HepG2 (cell line): ENCODE measurements around the gene HSPA1L. TPM values are rescaled to one million over a fixed set of nuclear protein-coding genes. Genes with fewer than 3 reads are reported as not detected.

Experiments used
- ASH2L ChIP-seq: fragments of 300-600, 200-600 bp; sonication (generic); IDR thresholded peaks from 2 replicates; pipeline ENCODE4 v1.7.0; 2017; ENCODE audit warnings: low read depth, mild to moderate bottlenecking, moderate library complexity, mixed read lengths, low read length; ENCODE audit not compliant: insufficient read length
- ELF3 ChIP-seq: IDR thresholded peaks from 2 replicates; pipeline ENCODE4 v1.6.1; 2016; ENCODE audit warnings: missing genetic modification reagents, missing compliant biosample characterization
- GABPB1 ChIP-seq: IDR thresholded peaks from 2 replicates; pipeline ENCODE4 v1.6.1; 2016; ENCODE audit warnings: mild to moderate bottlenecking, missing genetic modification reagents, moderate library complexity, missing compliant biosample characterization
- HMGXB3 ChIP-seq: sonication (generic); formaldehyde crosslinking; IDR thresholded peaks from 2 replicates; pipeline ENCODE4 v1.4.0; 2020; ENCODE audit warnings: missing genetic modification reagents, borderline replicate concordance
- NONO ChIP-seq, 2 experiments: fragments of 450-650 bp in 1 of 2; sonication (generic) in 1 of 2; formaldehyde crosslinking in 1 of 2; IDR thresholded peaks in 1 of 2; conservative IDR thresholded peaks in 1 of 2; 2 replicates each; pipeline versions ENCODE4 v1.6.1 to v1.8.0; 2017 to 2022; ENCODE audit warnings: mild to moderate bottlenecking in 1 of 2, missing genetic modification reagents in 1 of 2, moderate library complexity in 1 of 2
- PHF20 ChIP-seq: sonication (generic); formaldehyde crosslinking; IDR thresholded peaks from 2 replicates; pipeline ENCODE4 v1.5.0; 2020; ENCODE audit warnings: mild to moderate bottlenecking, missing genetic modification reagents
- PRDM10 ChIP-seq: sonication (generic); formaldehyde crosslinking; IDR thresholded peaks from 2 replicates; pipeline ENCODE4 v1.4.0; 2020; ENCODE audit warnings: low read depth, missing genetic modification reagents
- SOX5 ChIP-seq: IDR thresholded peaks from 2 replicates; pipeline ENCODE4 v1.6.1; 2016; ENCODE audit warnings: borderline replicate concordance
- XRCC5 ChIP-seq: fragments of 200-400 bp; formaldehyde crosslinking; optimal IDR thresholded peaks from 2 replicates; pipeline ENCODE3; 2017; ENCODE audit warnings: mild to moderate bottlenecking, low read length
- ZC3H13 ChIP-seq: sonication (generic); formaldehyde crosslinking; IDR thresholded peaks from 2 replicates; pipeline ENCODE4 v1.8.1; 2023; ENCODE audit warnings: mild to moderate bottlenecking, missing genetic modification reagents, moderate library complexity
- ZNF550 ChIP-seq: sonication (generic); formaldehyde crosslinking; IDR thresholded peaks from 2 replicates; pipeline ENCODE4 v1.4.0; 2020; ENCODE audit warnings: mild to moderate bottlenecking, missing genetic modification reagents, borderline replicate concordance
- ZNF747 ChIP-seq: sonication (generic); formaldehyde crosslinking; IDR thresholded peaks from 2 replicates; pipeline ENCODE4 v1.8.1; 2023; ENCODE audit warnings: missing genetic modification reagents, mild to moderate bottlenecking, borderline replicate concordance
- ZNF878 ChIP-seq: sonication (generic); formaldehyde crosslinking; IDR thresholded peaks from 2 replicates; pipeline ENCODE4 v1.8.1; 2023; ENCODE audit warnings: mild to moderate bottlenecking, missing genetic modification reagents, moderate library complexity
- ZNF891 ChIP-seq: sonication (generic); formaldehyde crosslinking; IDR thresholded peaks from 2 replicates; pipeline ENCODE4 v1.5.0; 2020; ENCODE audit warnings: mild to moderate bottlenecking, missing genetic modification reagents
- polyA plus RNA-seq, 8 experiments: library from polyadenylated mRNA; depleted of rRNA in 3 of 8; stranded (reverse) in 7 of 8; unstranded in 1 of 8; fragments of >200 nt; fragmentation: Illumina TruSeq in 4 of 8; extraction: Trizol in 4 of 8; gene quantifications; 2 replicates each; pipeline versions ENCODE4 v1.2.1 to v1.2.3, GENCODE V29; 2011 to 2016; ENCODE audit warnings: low read depth in 4 of 8, missing spikeins in 1 of 8, mixed read lengths in 1 of 8; ENCODE audit not compliant: insufficient read depth in 1 of 8
- total RNA-seq, 5 experiments: library from RNA; depleted of rRNA; stranded (reverse); fragments of >200 nt; fragmentation: Illumina TruSeq; extraction: Trizol; gene quantifications; 2 replicates each; pipeline ENCODE4 v1.2.3, GENCODE V29; 2016; ENCODE audit warnings: low read depth in 1 of 5
- TF ChIP-seq, protein P1 (sequence below): IDR thresholded peaks from 2 replicates; pipeline ENCODE4 v1.6.1; 2016; ENCODE audit warnings: low read depth, borderline replicate concordance
- TF ChIP-seq, protein P2 (sequence below): sonication (generic); formaldehyde crosslinking; IDR thresholded peaks from 2 replicates; pipeline ENCODE4 v1.4.0; 2020; ENCODE audit warnings: missing genetic modification reagents

HSPA1L gene
- total and polyA plus RNA-seq, 2 of the 13 experiments (the other 11 are each of a cell fraction or from before 2014, with no cell fraction given) = 0.55 to 1.0 TPM

GRCh38 chr6:31791324-31792089, 23.6 kb downstream of the HSPA1L start (continued):
- TF ChIP-seq HMGXB3 (CRISPR knock-in tag) (no peak), ELF3 (CRISPR knock-in tag) (peak; percentile 37; the same call in 1 of the 2 replicates), ASH2L (no peak), ZNF747 (CRISPR knock-in tag) (no peak), ZC3H13 (peak; percentile 65; the same call in 1 of the 2 replicates), PHF20 (CRISPR knock-in tag) (0 out of 2 replicates have a peak, but pooled peaks have one; percentile 20), ZNF550 (CRISPR knock-in tag) (no peak), ZNF878 (CRISPR knock-in tag) (no peak), PRDM10 (CRISPR knock-in tag) (peak; percentile 52; the same call in 1 of the 2 replicates), ZNF891 (CRISPR knock-in tag) (peak; percentile 27; the same call in 1 of the 2 replicates), XRCC5 (peak; percentile 73), SOX5 (0 out of 2 replicates have a peak, but pooled peaks have one; percentile 14), NONO (IDR thresholded peaks at IDR 0.05) (no peak), NONO (CRISPR knock-in tag; conservative IDR thresholded peaks at IDR 0.05) (0 out of 2 replicates have a peak, but pooled peaks have one; percentile 21), GABPB1 (0 out of 2 replicates have a peak, but pooled peaks have one; percentile 32)
- TF ChIP-seq, protein P1, sequence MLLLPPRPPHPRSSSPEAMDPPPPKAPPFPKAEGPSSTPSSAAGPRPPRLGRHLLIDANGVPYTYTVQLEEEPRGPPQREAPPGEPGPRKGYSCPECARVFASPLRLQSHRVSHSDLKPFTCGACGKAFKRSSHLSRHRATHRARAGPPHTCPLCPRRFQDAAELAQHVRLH (CRISPR knock-in tag) = 0 out of 2 replicates have a peak, but pooled peaks have one; percentile 36
- TF ChIP-seq, protein P2, sequence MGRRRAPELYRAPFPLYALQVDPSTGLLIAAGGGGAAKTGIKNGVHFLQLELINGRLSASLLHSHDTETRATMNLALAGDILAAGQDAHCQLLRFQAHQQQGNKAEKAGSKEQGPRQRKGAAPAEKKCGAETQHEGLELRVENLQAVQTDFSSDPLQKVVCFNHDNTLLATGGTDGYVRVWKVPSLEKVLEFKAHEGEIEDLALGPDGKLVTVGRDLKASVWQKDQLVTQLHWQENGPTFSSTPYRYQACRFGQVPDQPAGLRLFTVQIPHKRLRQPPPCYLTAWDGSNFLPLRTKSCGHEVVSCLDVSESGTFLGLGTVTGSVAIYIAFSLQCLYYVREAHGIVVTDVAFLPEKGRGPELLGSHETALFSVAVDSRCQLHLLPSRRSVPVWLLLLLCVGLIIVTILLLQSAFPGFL = no peak
